T-helper 1 cell (primary cell): Measurements from ENCODE around the gene EFCAB11.

Source experiments
- DNase-seq, 5 donors: peaks; one replicate each; pipeline ENCODE4 v3.0.0-alpha.2; 2012 to 2020

Gene EFCAB11

GRCh38 chr14:89760086-89760485 is 194.4 kb downstream of the EFCAB11 start:
- no peak for DNase-seq

DNA sequence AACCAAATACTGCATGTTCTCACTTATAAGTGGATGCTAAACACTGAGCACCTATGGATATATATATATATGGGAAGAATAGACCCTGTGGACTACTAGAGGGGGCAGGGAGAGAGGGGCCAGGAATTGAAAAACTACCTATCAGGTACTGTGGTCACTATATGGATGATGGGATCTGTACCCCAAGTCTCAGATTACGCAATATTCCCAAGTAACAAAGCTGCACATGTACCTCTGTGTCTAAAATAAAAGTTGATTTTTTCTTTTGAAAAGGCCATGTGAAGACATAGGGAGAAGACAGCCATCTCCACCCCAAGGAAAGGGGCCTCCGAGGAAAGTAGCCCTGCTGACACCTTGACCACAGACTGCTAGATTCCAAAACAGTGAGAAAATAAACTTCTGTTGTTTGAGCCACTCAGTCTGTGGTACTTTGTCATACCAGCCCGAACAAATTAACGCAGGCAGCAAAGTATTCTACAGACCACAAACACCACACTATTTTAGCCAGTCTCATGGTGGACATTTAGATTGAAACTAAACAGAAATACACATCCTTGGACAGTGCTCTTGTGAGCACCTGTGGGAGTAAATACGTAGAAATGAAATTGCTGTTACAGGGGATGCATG is 197.1 kb downstream of the EFCAB11 start:
- no peak for DNase-seq

DNA sequence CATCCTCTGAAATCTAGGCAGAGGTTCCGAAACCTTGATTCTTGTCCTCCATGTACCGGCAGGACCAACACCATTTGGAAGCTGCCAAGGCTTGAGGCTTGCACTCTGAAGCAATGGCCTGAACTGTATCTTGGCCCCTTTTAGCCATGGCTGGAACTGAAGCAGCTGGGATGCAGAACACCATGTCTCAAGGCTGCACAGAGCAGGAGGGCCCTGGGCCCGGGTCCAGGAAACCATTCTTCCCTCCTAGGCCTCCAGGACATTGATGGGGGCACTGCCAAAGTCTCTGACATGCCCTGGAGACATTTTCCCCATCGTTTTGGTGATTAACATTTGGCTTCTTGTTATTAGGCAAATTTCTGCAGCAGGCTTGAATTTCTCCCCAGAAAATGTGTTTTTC is 198.7 kb downstream of the EFCAB11 start:
- DNase-seq: no peak

- no peak for DNase-seq
These were observed 200.6 kb downstream of the EFCAB11 start for GRCh38 chr14:89753828-89754412.

- no peak for DNase-seq
These were observed 203.6 kb downstream of the EFCAB11 start for GRCh38 chr14:89750908-89751392.

GRCh38 chr14:89750281-89750755 is 204.2 kb downstream of the EFCAB11 start:
- no peak for DNase-seq

DNA sequence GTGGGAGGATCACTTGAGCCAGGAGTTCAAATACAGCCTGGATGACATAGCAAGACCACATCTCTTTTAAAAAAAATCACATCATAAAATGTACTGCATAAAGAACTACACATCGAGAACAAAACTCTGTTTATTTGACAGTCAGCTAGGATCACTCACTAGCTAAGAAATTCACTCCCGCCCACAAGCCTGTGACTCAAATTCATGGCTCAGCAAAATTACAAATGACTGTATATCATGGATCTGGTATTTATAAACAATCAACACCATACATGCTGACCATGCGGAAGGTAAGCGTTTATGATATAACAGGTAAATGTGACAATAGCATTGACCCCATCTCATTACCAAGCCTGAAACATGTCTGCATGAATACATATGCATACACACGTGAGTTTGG is 206.5 kb downstream of the EFCAB11 start:
- DNase-seq: no peak

GRCh38 chr14:89747126-89747525 is 207.4 kb downstream of the EFCAB11 start:
- DNase-seq: no peak

GRCh38 chr14:89746654-89747053 is 207.9 kb downstream of the EFCAB11 start:
- no peak for DNase-seq

GRCh38 chr14:89746135-89746534 is 208.4 kb downstream of the EFCAB11 start:
- DNase-seq: no peak
